ENCODE results near the gene RRP8. TPM values are rescaled to one million over a fixed set of nuclear protein-coding genes. Genes with fewer than 3 reads are reported as not detected.
A peak's percentile ranks its signal among the peaks of the same experiment; 100 is the strongest.

Gene RRP8
- total RNA-seq, 2 experiments from 2014 or later, result 39.6 to 43.1 TPM

- Mint-ChIP-seq H3K4me1 (ENCODE audit: low read depth) (peaks cover 50% of the 10 kb centered on the region), H3K27ac (peak overlapping the region; percentile 92), H3K4me3 (no peak overlapping the region), H3K9me3 (no peaks in the 10 kb centered on the region), H3K36me3 (ENCODE audit: low read depth) (peaks cover 50% of the 10 kb centered on the region), H3K27me3 (no peaks in the 10 kb centered on the region)
- DNase-seq (no peak), ATAC-seq (no peak)
- CTCF ChIA-PET, result interaction anchor here (1.1 to 3.0 kb wide), 2 partner anchors 57 to 95 kb away, joined by 3 to 16 read pairs; no protein-coding TSS in a partner anchor
- intact Hi-C loops (cut with micrococcal nuclease), result loop anchor here (10.0 kb wide), 1 partner anchor 134 kb away; no protein-coding TSS in a partner anchor
- TF ChIP-seq CTCF (IDR thresholded peaks at IDR 0.05), result no peak
- POLR2A ChIA-PET, result interaction anchor here (1.1 to 3.8 kb wide), 3 partner anchors 61 to 73 kb away, joined by 3 to 13 read pairs (median 6); partner anchors contain the start of gene MRPL17
Observed at GRCh38 chr11:6610591-6610990, 7.2 kb upstream of the RRP8 start.

GRCh38 chr11:6609502-6610015, 6.1 kb upstream of the RRP8 start:
- peaks cover 49% of the 10 kb centered on the region for H3K36me3 Mint-ChIP-seq (ENCODE audit: low read depth)
- POLR2A ChIA-PET, result interaction anchor here (1.5 to 7.8 kb wide), 3 partner anchors 44 to 74 kb away, joined by 4 to 48 read pairs (median 13); partner anchors contain the start of gene MRPL17
- intact Hi-C loops (cut with micrococcal nuclease), result loop anchor here (10.0 kb wide), 3 partner anchors 45 to 215 kb away; partner anchors contain the start of genes DCHS1 and SMPD1
- no peaks in the 10 kb centered on the region for H3K9me3 Mint-ChIP-seq
- peaks cover 50% of the 10 kb centered on the region for H3K4me1 Mint-ChIP-seq (ENCODE audit: low read depth)
- DNase-seq (no peak), ATAC-seq (no peak)
- no peaks in the 10 kb centered on the region for H3K27me3 Mint-ChIP-seq
- CTCF ChIA-PET, result interaction anchor here (0.8 to 1.3 kb wide), 2 partner anchors 74 to 146 kb away, joined by 3 to 4 read pairs; partner anchors contain the start of gene MRPL17
- H3K4me3 Mint-ChIP-seq, result peak overlapping the region; percentile 20
- H3K27ac Mint-ChIP-seq, result peak overlapping the region; percentile 67
- TF ChIP-seq CTCF (IDR thresholded peaks at IDR 0.05), result no peak

GRCh38 chr11:6608726-6609501, 5.5 kb upstream of the RRP8 start:
- peaks cover 49% of the 10 kb centered on the region for H3K36me3 Mint-ChIP-seq (ENCODE audit: low read depth)
- CTCF ChIA-PET, result interaction anchor here (0.7 to 1.4 kb wide), 4 partner anchors 74 to 146 kb away, joined by 3 to 5 read pairs (median 4); partner anchors contain the start of gene MRPL17
- no peaks in the 10 kb centered on the region for H3K9me3 Mint-ChIP-seq
- POLR2A ChIA-PET, result interaction anchor here (1.1 to 7.8 kb wide), 5 partner anchors 10 to 127 kb away, joined by 3 to 48 read pairs (median 4); partner anchors contain the start of genes MRPL17, TIMM10B and TPP1
- H3K27ac Mint-ChIP-seq, result peak overlapping the region; percentile 72
- no peaks in the 10 kb centered on the region for H3K27me3 Mint-ChIP-seq
- no peak overlapping the region for H3K4me3 Mint-ChIP-seq
- no peak for TF ChIP-seq CTCF (IDR thresholded peaks at IDR 0.05)
- intact Hi-C loops (cut with micrococcal nuclease), result loop anchor here (10.0 kb wide), 2 partner anchors 46 to 214 kb away; partner anchors contain the start of genes DCHS1 and SMPD1
- DNase-seq, result no peak
- H3K4me1 Mint-ChIP-seq (ENCODE audit: low read depth), result peaks cover 50% of the 10 kb centered on the region
- ATAC-seq, result no peak

DNA sequence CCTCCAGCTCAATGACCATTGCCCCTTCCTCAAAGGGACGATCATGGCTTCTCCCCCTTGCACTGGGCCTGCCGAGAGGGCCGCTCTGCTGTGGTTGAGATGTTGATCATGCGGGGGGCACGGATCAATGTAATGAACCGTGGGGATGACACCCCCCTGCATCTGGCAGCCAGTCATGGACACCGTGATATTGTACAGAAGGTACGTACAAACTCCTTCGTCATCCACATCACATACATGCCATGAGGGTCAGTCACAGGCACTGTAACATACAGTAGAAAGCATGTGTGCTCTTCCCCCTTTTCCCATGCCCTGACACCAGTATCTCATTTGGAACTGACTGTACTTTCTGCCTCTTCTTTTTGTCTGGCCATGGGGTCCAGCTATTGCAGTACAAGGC, 4.6 kb upstream of the RRP8 start:
- Mint-ChIP-seq H3K9me3 (no peaks in the 10 kb centered on the region), H3K4me3 (no peak overlapping the region), H3K36me3 (ENCODE audit: low read depth) (peaks cover 49% of the 10 kb centered on the region), H3K27me3 (no peaks in the 10 kb centered on the region), H3K27ac (peak overlapping the region; percentile 72), H3K4me1 (ENCODE audit: low read depth) (peaks cover 50% of the 10 kb centered on the region)
- DNase-seq (no peak), ATAC-seq (no peak)
- ChIA-PET POLR2A (interaction anchor here (1.1 to 7.8 kb wide), 5 partner anchors 11 to 138 kb away, joined by 3 to 48 read pairs (median 3); partner anchors contain the start of genes MRPL17, TIMM10B and TPP1), CTCF (interaction anchor here (1.3 to 1.7 kb wide), 3 partner anchors 75 to 147 kb away, joined by 4 to 7 read pairs (median 5); partner anchors contain the start of gene MRPL17)
- intact Hi-C loops (cut with micrococcal nuclease), result loop anchor here (10.0 kb wide), 2 partner anchors 47 to 213 kb away; partner anchors contain the start of genes DCHS1 and SMPD1
- no peak for TF ChIP-seq CTCF (IDR thresholded peaks at IDR 0.05)
